Naive thymus-derived CD4-positive, alpha-beta T cell (primary cell): ENCODE data around the gene NOM1. TPM values are rescaled to one million over a fixed set of nuclear protein-coding genes. Genes with fewer than 3 reads are reported as not detected.

Source experiments
- ATAC-seq: fragments of 150-1000 bp; cut with Tn5 transposase; 2 replicates; pipeline ENCODE4 v1.10.0; 2021; ENCODE audit warnings: mild to moderate bottlenecking, moderate library complexity
- CTCF ChIA-PET: fragments of 350-600 bp; sonication (Branson Sonifier 250); formaldehyde crosslinking; loops from one replicate; lab custom pipeline; 2021; ENCODE audit warnings: antibody characterized with exemption; lab: Charles Lee
- POLR2A ChIA-PET: fragments of 350-600 bp; sonication (Branson Sonifier 250); formaldehyde crosslinking; loops from one replicate; lab custom pipeline; 2021; ENCODE audit warnings: antibody characterized with exemption, inconsistent platforms; lab: Charles Lee
- DNase-seq, 9 donors: peaks; one replicate each; pipeline versions ENCODE4 v3.0.0 to v3.0.0-alpha.2; 2020 to 2022; ENCODE audit warnings: mixed read lengths in 1 of 9
- H3K27ac ChIP-seq: one replicate; pipeline ENCODE4 v1.7.0; 2013; ENCODE audit warnings: mild to moderate bottlenecking, low read depth, low read length, moderate library complexity
- H3K27me3 ChIP-seq, 2 donors: one replicate each; pipeline ENCODE4 v1.7.0; 2013; ENCODE audit warnings: low read length in 2 of 2, mild to moderate bottlenecking in 2 of 2, moderate library complexity in 2 of 2; ENCODE audit not compliant: control insufficient read depth in 2 of 2, insufficient read depth in 2 of 2
- H3K36me3 ChIP-seq, 3 experiments: 1 replicate in 2 of 3; 2 replicates in 1 of 3; pipeline ENCODE4 v1.7.0; 2013; ENCODE audit warnings: low read length in 3 of 3, mild to moderate bottlenecking in 3 of 3, moderate library complexity in 1 of 3; ENCODE audit not compliant: insufficient read depth in 3 of 3, control insufficient read depth in 2 of 3
- H3K4me1 ChIP-seq, 2 donors: one replicate each; pipeline ENCODE4 v1.7.0; 2013; ENCODE audit warnings: low read length in 2 of 2, mild to moderate bottlenecking in 2 of 2, moderate library complexity in 1 of 2; ENCODE audit not compliant: control insufficient read depth in 2 of 2, insufficient read depth in 2 of 2
- H3K4me3 ChIP-seq: 2 replicates; pipeline ENCODE4 v1.7.0; 2013; ENCODE audit warnings: mild to moderate bottlenecking, low read length
- H3K9me3 ChIP-seq, 3 experiments: 1 replicate in 2 of 3; 2 replicates in 1 of 3; pipeline ENCODE4 v1.7.0; 2013; ENCODE audit warnings: low read length in 3 of 3; ENCODE audit not compliant: control insufficient read depth in 2 of 3
- H3K27ac Mint-ChIP-seq, 9 donors: one replicate each; pipeline ENCODE4 v1.8.0; 2020 to 2022; ENCODE audit warnings: mixed read lengths in 9 of 9, mild to moderate bottlenecking in 8 of 9, moderate library complexity in 5 of 9, inconsistent platforms in 2 of 9
- H3K27me3 Mint-ChIP-seq, 5 donors: one replicate each; pipeline ENCODE4 v1.8.0; 2021 to 2022; ENCODE audit warnings: mixed read lengths in 5 of 5, mild to moderate bottlenecking in 1 of 5
- H3K36me3 Mint-ChIP-seq, 5 donors: one replicate each; pipeline ENCODE4 v1.8.0; 2020 to 2022; ENCODE audit warnings: mixed read lengths in 5 of 5, mild to moderate bottlenecking in 3 of 5, inconsistent platforms in 1 of 5
- H3K4me1 Mint-ChIP-seq, 7 donors: one replicate each; pipeline ENCODE4 v1.8.0; 2020 to 2022; ENCODE audit warnings: mixed read lengths in 7 of 7, mild to moderate bottlenecking in 3 of 7, inconsistent platforms in 1 of 7
- H3K4me3 Mint-ChIP-seq, 10 donors: one replicate each; pipeline ENCODE4 v1.8.0; 2020 to 2022; ENCODE audit warnings: mild to moderate bottlenecking in 10 of 10, mixed read lengths in 10 of 10, moderate library complexity in 6 of 10, inconsistent platforms in 2 of 10
- H3K9me3 Mint-ChIP-seq, 11 donors: one replicate each; pipeline ENCODE4 v1.8.0; 2020 to 2022; ENCODE audit warnings: mixed read lengths in 11 of 11, mild to moderate bottlenecking in 4 of 11, inconsistent platforms in 1 of 11, moderate library complexity in 1 of 11
- intact Hi-C, 2 donors: fragments of 100-400 bp; cut with micrococcal nuclease; formaldehyde crosslinking; loops; one replicate each; pipeline ENCODE4 v1.15.1; 2023
- polyA plus RNA-seq, 2 donors: library from polyadenylated mRNA; unstranded; fragments of 300-500 nt; fragmentation: Illumina TruSeq; gene quantifications; one replicate each; pipeline ENCODE4 v1.2.3, GENCODE V29; 2021
- total RNA-seq, 6 experiments: library from RNA in 5 of 6; stranded (reverse) in 5 of 6; gene quantifications; 1 replicate in 5 of 6; 2 replicates in 1 of 6; pipeline ENCODE4 v1.2.3 and lab custom pipeline; 2021 to 2026

Gene NOM1
- total and polyA plus RNA-seq, 7 experiments from 2014 or later: 4.2 to 40.7 (median 32.6) TPM

- no peak for ATAC-seq
- H3K27me3 ChIP-seq: peaks cover 13 to 18% of the 10 kb centered on the region in 2 donors
These were observed 53.9 kb downstream of the NOM1 start for GRCh38 chr7:157003445-157003755.

DNA sequence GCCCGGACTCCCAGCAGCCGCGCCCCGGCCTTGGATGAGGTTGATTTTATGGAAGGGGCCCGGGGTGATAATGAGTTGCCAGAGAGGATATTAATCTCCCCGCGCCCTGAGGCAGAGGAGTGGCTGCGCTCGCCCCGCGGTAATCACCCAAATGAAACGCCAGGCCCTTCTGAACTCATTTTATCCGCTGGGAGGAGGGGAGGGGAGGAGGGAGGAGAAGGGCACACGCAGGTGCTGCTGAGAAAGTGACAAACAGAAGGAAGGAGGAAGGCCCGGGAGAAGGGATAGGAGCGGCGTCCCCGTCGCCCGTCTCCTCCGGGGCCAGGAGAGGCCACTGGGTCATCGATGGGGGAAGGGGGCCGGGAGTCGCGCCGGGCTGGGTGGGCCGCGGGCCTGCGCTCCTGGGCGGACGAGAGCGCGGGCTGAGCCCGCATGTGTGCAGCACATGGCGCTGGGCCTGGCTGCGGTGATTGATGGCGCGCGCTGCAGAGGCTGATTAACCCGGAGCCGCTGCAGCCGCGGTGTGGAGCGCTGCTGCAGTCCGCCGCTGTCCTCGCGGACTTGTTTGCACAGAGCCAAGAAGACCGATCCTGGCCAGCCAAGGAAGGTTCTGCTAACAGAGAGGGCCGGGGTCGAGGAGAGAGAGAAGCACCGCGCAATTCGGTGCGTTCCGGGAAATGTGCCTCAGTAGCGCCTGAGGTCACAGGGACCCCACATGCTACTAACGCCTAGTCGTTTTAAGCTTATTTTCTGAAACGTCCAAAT is 54.4 kb downstream of the NOM1 start:
- ChIA-PET POLR2A (no interaction called here), CTCF (no interaction called here)
- Mint-ChIP-seq H3K27ac (peak overlapping the region in 1 of 9 donors; percentile 63), H3K36me3 (no peaks in the 10 kb centered on the region), H3K4me1 (peaks cover 13 to 35% (median 28%) of the 10 kb centered on the region in 7 donors), H3K9me3 (peaks cover 0 to 3% (median 0%) of the 10 kb centered on the region in 11 donors), H3K4me3 (peak overlapping the region in 8 of 10 donors; percentile 8 to 56 (median 28)), H3K27me3 (peaks cover 53 to 79% (median 61%) of the 10 kb centered on the region in 5 donors)
- Histone ChIP-seq H3K4me3 (no peak overlapping the region), H3K9me3 (no peaks in the 10 kb centered on the region), H3K27me3 (peaks cover 13 to 19% of the 10 kb centered on the region in 2 donors), H3K27ac (no peak overlapping the region), H3K36me3 (no peaks in the 10 kb centered on the region), H3K4me1 (peaks cover 0 to 14% of the 10 kb centered on the region in 2 donors)
- ATAC-seq: no peak
- intact Hi-C loops: loop anchor here in 1 of 2 donors (2.0 to 5.0 kb wide), 4 partner anchors 17 to 1627 kb away; no protein-coding TSS in a partner anchor
- DNase-seq: no peak

More at GRCh38 chr7:157003445-157003755, 53.9 kb downstream of the NOM1 start:
- H3K9me3 Mint-ChIP-seq: peaks cover 0 to 3% (median 0%) of the 10 kb centered on the region in 11 donors
- H3K27me3 Mint-ChIP-seq: peaks cover 55 to 79% (median 61%) of the 10 kb centered on the region in 5 donors
- CTCF ChIA-PET: no interaction called here
- no peaks in the 10 kb centered on the region for H3K36me3 Mint-ChIP-seq
- H3K4me1 Mint-ChIP-seq: peaks cover 13 to 39% (median 28%) of the 10 kb centered on the region in 7 donors
- POLR2A ChIA-PET: no interaction called here
- H3K27ac Mint-ChIP-seq: peak overlapping the region in 1 of 9 donors; percentile 58
- H3K36me3 ChIP-seq: no peaks in the 10 kb centered on the region
- H3K27ac ChIP-seq: no peak overlapping the region
- DNase-seq: no peak
- peaks cover 0 to 14% of the 10 kb centered on the region in 2 donors for H3K4me1 ChIP-seq
- intact Hi-C loops: loop anchor here in 1 of 2 donors (2.0 to 5.0 kb wide), 3 partner anchors 1201 to 1626 kb away; no protein-coding TSS in a partner anchor
- no peaks in the 10 kb centered on the region for H3K9me3 ChIP-seq
- H3K4me3 Mint-ChIP-seq: peak overlapping the region in 3 of 10 donors; percentile 27 to 38 (median 28)
- H3K4me3 ChIP-seq: no peak overlapping the region

- Histone ChIP-seq H3K4me3 (no peak overlapping the region), H3K4me1 (peaks cover 0 to 14% of the 10 kb centered on the region in 2 donors), H3K36me3 (no peaks in the 10 kb centered on the region), H3K27ac (no peak overlapping the region), H3K27me3 (peaks cover 7 to 19% of the 10 kb centered on the region in 2 donors), H3K9me3 (no peaks in the 10 kb centered on the region)
- intact Hi-C loops: loop anchor here in 1 of 2 donors (2.0 to 5.0 kb wide), 6 partner anchors 16 to 1627 kb away; partner anchors contain the start of gene SHH
- Mint-ChIP-seq H3K9me3 (peaks cover 0 to 3% (median 0%) of the 10 kb centered on the region in 11 donors), H3K27ac (peak overlapping the region in 1 of 9 donors; percentile 68), H3K27me3 (peaks cover 52 to 80% (median 62%) of the 10 kb centered on the region in 5 donors), H3K36me3 (no peaks in the 10 kb centered on the region), H3K4me1 (peaks cover 13 to 31% (median 26%) of the 10 kb centered on the region in 7 donors), H3K4me3 (peak overlapping the region in 7 of 10 donors; percentile 21 to 56 (median 32))
- POLR2A ChIA-PET: no interaction called here
- CTCF ChIA-PET: no interaction called here
- ATAC-seq (no peak), DNase-seq (peak in 1 of 9 donors; percentile 21)
These were observed 55.3 kb downstream of the NOM1 start for GRCh38 chr7:157004521-157005455.

DNA sequence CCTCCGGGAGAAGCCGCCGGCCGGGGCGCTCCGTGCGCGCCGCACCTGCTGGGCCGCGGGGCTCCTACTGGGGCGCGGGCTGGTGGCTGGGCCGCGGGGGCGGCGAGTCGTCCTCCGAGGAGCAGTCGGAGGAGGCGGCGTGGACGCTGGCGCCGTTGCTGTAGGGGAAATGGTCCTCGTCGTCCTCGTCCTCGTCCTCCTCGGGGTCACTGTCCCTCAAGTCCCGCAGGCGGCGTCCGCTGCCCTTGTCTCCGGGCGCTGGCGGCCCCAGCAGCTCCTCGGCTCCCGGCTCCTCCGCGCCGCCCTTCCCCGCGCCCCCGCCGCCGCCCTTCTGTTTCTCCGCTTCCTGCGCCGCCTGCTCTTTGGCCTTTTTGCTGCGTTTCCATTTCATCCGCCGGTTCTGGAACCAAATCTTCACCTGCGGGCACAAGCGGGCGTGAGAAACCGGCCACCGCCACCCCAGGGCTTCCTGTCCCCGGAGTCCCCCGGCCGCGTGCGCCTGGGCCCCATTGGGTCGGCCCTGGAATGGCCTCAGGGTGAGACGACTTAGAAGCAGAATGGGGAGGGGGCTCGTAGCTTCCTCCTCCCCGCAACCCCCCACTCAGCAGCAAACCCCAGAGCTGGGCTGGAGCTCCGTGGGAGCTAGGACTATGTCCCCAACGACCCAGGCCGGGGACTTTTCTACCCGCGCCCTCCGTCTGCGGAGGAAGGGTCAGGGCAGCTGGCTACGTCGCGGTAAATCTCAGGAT is 56.1 kb downstream of the NOM1 start:
- no peaks in the 10 kb centered on the region for H3K9me3 ChIP-seq
- DNase-seq (peak in 1 of 9 donors; percentile 25), ATAC-seq (no peak)
- intact Hi-C loops: loop anchor here in 1 of 2 donors (2.0 to 5.0 kb wide), 4 partner anchors 15 to 1538 kb away; partner anchors contain the start of gene SHH
- H3K27me3 ChIP-seq: peaks cover 7 to 18% of the 10 kb centered on the region in 2 donors
- H3K4me3 Mint-ChIP-seq: peak overlapping the region in 1 of 10 donors; percentile 56
- peaks cover 0 to 3% (median 0%) of the 10 kb centered on the region in 11 donors for H3K9me3 Mint-ChIP-seq
- CTCF ChIA-PET: no interaction called here
- no peaks in the 10 kb centered on the region for H3K36me3 ChIP-seq
- H3K4me1 Mint-ChIP-seq: peaks cover 11 to 28% (median 24%) of the 10 kb centered on the region in 7 donors
- no peak overlapping the region for H3K27ac Mint-ChIP-seq
- peaks cover 50 to 76% (median 60%) of the 10 kb centered on the region in 5 donors for H3K27me3 Mint-ChIP-seq
- H3K4me3 ChIP-seq: no peak overlapping the region
- no peaks in the 10 kb centered on the region for H3K36me3 Mint-ChIP-seq
- POLR2A ChIA-PET: no interaction called here
- peaks cover 0 to 13% of the 10 kb centered on the region in 2 donors for H3K4me1 ChIP-seq
- H3K27ac ChIP-seq: no peak overlapping the region

GRCh38 chr7:157006205-157006747 is 56.8 kb downstream of the NOM1 start:
- peaks cover 4 to 25% (median 18%) of the 10 kb centered on the region in 7 donors for H3K4me1 Mint-ChIP-seq
- ChIA-PET CTCF (no interaction called here), POLR2A (no interaction called here)
- H3K4me1 ChIP-seq: peaks cover 0 to 7% of the 10 kb centered on the region in 2 donors
- H3K36me3 Mint-ChIP-seq: no peaks in the 10 kb centered on the region
- H3K36me3 ChIP-seq: no peaks in the 10 kb centered on the region
- no peak overlapping the region for H3K27ac Mint-ChIP-seq
- ATAC-seq (no peak), DNase-seq (peak in 1 of 9 donors; percentile 18)
- peaks cover 0 to 3% (median 0%) of the 10 kb centered on the region in 11 donors for H3K9me3 Mint-ChIP-seq
- intact Hi-C loops: loop anchor here in 1 of 2 donors (5.0 kb wide), 3 partner anchors 681 to 1539 kb away; partner anchors contain the start of gene SHH
- no peaks in the 10 kb centered on the region for H3K9me3 ChIP-seq
- peaks cover 44 to 74% (median 54%) of the 10 kb centered on the region in 5 donors for H3K27me3 Mint-ChIP-seq
- no peak overlapping the region for H3K4me3 ChIP-seq
- peak overlapping the region in 1 of 10 donors; percentile 10 for H3K4me3 Mint-ChIP-seq
- H3K27me3 ChIP-seq: peaks cover 7 to 14% of the 10 kb centered on the region in 2 donors
- H3K27ac ChIP-seq: no peak overlapping the region
